GM19467 (cell line): Measurements from ENCODE around the gene CCDC102B.
"Not testable (repeated sequence)": the region's sequence is repeated elsewhere in the genome, so short reads cannot be mapped to it uniquely, and the experiment has no call there.

Experiments
- ATAC-seq: cut with Tn5 transposase; IDR thresholded peaks from one replicate; pipeline ENCODE4 v1.9.1; 2021; ENCODE audit warnings: mild to moderate bottlenecking, moderate library complexity; ENCODE audit not compliant: unreplicated experiment

The CCDC102B gene

GRCh38 chr18:68797871-68798270 lies at the start of gene CCDC102B:
TSS of gene CCDC102B (plus strand) at chr18:68798080. CDS start at chr18:68836764, 38,684 bp downstream.
- no peak for ATAC-seq

GRCh38 chr18:68757126-68757525 lies 40.8 kb upstream of the CCDC102B start:
- ATAC-seq, result no peak

DNA sequence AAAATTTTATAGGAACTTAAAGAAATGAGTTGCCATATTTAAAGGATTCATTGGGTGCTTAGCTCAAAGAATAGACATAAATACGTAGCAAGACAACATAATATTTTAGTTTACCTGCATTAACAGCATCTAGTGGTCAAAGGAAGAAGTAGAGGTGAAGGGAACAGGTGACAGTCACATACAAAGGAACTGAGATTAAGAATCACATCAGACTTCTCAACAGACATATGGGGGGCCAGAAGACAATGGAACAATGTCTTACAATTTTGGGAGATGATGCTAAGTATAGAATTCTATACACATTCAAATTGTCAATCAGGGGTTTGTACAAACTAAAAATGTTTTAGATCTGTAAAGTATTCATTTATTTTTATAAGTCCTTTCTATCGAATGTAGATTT lies 38.6 kb upstream of the CCDC102B start:
- ATAC-seq, result no peak

GRCh38 chr18:68763083-68763482 lies 34.8 kb upstream of the CCDC102B start:
- ATAC-seq, result no peak

- no peak for ATAC-seq
Measured at GRCh38 chr18:68764016-68764415, 33.9 kb upstream of the CCDC102B start.

GRCh38 chr18:68766433-68766832 lies 31.4 kb upstream of the CCDC102B start:
- ATAC-seq, result no peak

GRCh38 chr18:68769461-68769860 lies 28.4 kb upstream of the CCDC102B start:
- ATAC-seq, result no peak

GRCh38 chr18:68772268-68772667 lies 25.6 kb upstream of the CCDC102B start:
- no peak for ATAC-seq

DNA sequence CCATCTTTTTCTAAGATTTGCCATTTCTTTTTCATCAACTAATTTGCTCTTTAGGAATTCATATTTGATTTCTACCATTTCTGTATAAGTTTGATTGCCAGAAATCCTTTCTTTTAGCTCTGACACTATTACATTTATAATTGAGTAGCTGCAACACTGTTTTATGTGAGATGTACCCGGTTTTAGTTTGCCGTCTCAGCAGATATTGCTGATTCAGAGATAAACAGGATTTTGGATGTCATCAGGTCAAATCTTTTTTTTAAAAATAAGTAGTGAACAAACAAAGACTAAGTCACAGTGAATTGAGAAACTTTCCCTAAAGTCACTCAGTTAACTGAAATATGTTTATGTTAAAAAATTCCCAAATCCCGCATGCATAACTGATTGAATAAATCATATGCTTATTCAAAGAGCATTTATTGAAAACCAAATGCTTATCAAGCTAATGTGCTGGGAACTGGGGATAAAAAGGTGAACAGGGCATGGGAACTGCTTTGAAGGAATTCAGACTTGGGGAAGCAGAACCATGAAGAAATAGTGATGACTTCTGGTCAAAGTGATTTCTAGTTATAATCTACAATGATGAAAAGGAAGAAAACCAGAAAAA lies 19.5 kb upstream of the CCDC102B start:
- no peak for ATAC-seq

GRCh38 chr18:68779169-68779568 lies 18.7 kb upstream of the CCDC102B start:
- ATAC-seq, result no peak

DNA sequence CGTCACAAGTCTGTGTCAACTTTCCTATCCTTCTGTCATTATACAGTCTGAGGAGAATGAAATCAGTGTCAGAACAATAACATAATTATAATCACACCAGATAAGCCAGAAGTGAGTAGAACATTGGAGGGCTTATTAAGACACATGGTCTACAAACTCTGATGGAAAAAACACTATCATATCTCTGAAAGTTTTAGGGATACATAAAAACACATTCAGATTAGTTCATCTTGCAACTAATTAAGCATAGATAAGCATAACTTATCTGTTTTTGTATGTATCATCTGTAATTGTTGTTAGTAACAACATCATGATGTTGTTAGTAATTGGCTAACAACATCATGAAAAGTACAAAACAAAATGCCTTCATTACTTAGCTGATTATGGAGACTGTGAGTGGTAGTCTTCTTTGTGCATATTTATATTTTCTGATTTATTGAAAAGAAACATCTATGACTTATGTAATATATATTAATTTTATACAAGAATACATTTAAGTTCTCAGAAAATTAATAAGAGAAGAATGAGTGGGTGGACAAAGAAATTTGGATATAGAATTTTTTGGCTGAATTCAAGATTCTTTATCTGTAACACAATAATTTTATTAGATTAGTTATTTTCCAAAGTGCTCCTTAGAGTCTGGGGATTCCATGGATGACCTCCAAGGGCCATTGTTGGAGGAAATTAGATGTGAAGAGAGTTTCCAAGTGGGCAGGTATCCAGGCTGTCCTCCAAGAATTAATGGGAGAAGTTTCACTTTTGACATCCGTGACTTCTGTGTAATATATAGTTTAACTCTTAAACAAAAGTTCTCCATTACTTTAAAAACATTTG lies 16.9 kb upstream of the CCDC102B start:
- no peak for ATAC-seq

DNA sequence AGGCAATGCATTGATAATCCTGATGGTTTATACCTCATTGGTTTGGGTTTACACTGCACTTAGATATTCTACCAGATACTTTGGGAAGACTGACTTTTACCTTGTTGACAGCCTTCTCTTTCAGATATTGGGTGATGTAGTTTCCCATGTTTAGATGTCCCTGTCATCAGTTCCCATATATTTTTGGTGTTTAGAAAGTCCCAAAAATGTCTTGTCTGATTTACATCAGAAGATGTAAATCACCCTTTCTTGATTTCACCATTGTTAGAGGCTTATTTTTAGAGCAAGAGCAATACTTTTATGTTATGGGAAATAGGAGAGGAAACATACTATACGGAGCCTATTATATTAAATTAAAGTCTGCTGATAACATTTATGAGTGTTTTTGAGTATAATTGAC lies 14.4 kb upstream of the CCDC102B start:
- ATAC-seq, result no peak

- ATAC-seq, result no peak
Measured at GRCh38 chr18:68784071-68784470, 13.8 kb upstream of the CCDC102B start.

GRCh38 chr18:68790290-68790689 lies 7.6 kb upstream of the CCDC102B start:
- not testable (repeated sequence) for ATAC-seq

- ATAC-seq, result no peak
Measured at GRCh38 chr18:68791801-68792200, 6.1 kb upstream of the CCDC102B start.

GRCh38 chr18:68793951-68794350 lies 3.9 kb upstream of the CCDC102B start:
- no peak for ATAC-seq

DNA sequence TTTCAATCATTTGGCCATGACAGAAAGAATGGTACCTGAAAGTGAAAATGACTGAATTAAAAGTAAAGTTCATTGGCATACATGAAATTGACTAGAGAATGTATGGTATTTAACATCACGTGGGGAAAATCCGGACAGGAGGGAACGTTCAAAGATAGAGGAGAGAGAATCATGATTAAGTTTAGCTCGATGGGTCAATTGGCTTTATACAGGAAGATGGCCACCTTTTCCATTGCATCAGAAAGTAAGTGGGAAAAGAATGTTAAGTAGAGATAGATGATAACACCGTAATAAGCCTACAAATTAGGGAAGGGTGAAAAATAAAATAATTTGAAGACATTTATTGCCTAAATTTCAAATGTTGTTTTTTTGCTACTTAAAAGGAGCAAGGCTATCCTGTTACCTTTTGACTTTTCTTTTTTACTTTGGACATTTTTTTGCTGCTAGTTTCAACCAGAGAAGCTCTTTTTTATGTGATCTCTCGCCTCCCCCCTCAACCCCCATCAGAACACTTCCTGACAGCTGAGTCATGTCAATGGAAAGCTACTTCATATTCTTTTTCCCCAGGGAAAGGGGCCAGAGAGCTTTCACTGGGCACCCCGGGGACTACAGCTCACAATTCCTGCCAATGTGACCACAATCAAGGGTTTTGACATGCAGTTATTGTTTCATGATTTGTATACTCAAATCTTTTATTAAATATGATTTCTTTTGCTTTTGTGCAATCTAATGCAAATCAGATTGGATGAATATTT lies 767 bp upstream of the CCDC102B start:
- no peak for ATAC-seq

GRCh38 chr18:68800075-68800474 lies 2.2 kb downstream of the CCDC102B start:
- ATAC-seq, result no peak

DNA sequence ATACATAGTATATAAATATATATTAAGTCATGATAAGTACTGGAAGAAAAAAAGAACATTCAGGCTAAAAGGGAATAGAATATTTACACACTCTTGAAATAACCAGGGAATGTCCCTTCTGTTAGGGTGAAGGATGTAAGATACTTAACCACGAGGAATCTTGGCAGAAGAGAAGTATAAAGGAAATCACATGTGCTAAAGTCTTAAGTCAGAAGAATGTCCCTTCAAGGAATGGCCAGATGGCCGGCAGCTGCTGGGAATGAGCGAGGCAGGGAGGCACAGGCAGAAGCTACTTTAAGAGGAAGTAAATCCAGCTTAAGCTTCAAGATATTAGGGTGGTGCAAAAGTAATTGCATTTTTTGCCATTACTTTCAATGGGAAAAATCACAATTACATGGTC lies 5.5 kb downstream of the CCDC102B start:
- no peak for ATAC-seq

GRCh38 chr18:68817584-68817983 lies 19.7 kb downstream of the CCDC102B start:
- no peak for ATAC-seq

GRCh38 chr18:68818584-68818983 lies 20.7 kb downstream of the CCDC102B start:
- ATAC-seq, result no peak

DNA sequence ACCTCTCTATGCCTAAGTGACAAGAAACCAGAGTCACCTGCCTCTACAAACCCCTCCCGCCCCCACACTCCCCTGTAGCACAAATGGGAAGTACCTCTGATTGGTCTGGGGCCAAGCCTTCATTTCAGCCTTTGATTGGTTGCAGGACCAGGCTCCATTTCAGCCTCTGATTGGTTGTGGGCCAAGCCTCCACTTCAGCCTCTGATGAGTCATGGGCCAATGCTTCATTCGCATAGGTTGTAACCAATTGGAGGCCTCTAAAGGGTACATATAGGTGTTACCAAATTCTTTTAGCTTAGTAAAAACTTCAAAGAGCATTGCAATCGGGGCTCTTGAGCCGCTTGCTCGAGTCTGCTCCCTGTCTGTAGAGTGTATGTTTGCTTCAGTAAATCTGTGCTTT lies 25.0 kb downstream of the CCDC102B start:
- ATAC-seq, result no peak
